Subcutaneous abdominal adipose tissue (tissue), 5 donors: ENCODE data around the gene OR10V1.
A peak's percentile ranks its signal among the peaks of the same experiment; 100 is the strongest.

Experiments used
- H3K27ac ChIP-seq: one replicate; pipeline ENCODE4 v1.7.0; 2013; ENCODE audit warnings: low read depth, mild to moderate bottlenecking, inconsistent platforms, low read length, moderate library complexity
- H3K27me3 ChIP-seq, 5 donors: one replicate each; pipeline ENCODE4 v1.7.0; 2013; ENCODE audit warnings: low read length in 5 of 5, inconsistent platforms in 1 of 5; ENCODE audit not compliant: control insufficient read depth in 5 of 5, insufficient read depth in 4 of 5
- H3K36me3 ChIP-seq, 5 donors: one replicate each; pipeline ENCODE4 v1.7.0; 2013; ENCODE audit warnings: low read length in 5 of 5; ENCODE audit not compliant: control insufficient read depth in 5 of 5, insufficient read depth in 5 of 5
- H3K4me1 ChIP-seq, 5 donors: one replicate each; pipeline ENCODE4 v1.7.0; 2013; ENCODE audit warnings: low read length in 5 of 5, mild to moderate bottlenecking in 3 of 5, moderate library complexity in 1 of 5; ENCODE audit not compliant: control insufficient read depth in 5 of 5, insufficient read depth in 5 of 5
- H3K4me3 ChIP-seq, 5 donors: one replicate each; pipeline ENCODE4 v1.7.0; 2013; ENCODE audit warnings: low read length in 5 of 5, low read depth in 1 of 5
- H3K9ac ChIP-seq, 5 donors: one replicate each; pipeline ENCODE4 v1.7.0; 2013; ENCODE audit warnings: low read length in 5 of 5, mild to moderate bottlenecking in 4 of 5, moderate library complexity in 3 of 5
- H3K9me3 ChIP-seq, 5 donors: one replicate each; pipeline ENCODE4 v1.7.0; 2013; ENCODE audit warnings: low read length in 5 of 5; ENCODE audit not compliant: control insufficient read depth in 5 of 5
- donor health status: healthy.
- donor health status: healthy.
- donor health status: healthy.
- donor health status: healthy.
- donor health status: healthy.

The OR10V1 gene

GRCh38 chr11:59671471-59671870, 42.2 kb downstream of the OR10V1 start:
- H3K4me3 ChIP-seq: no peak overlapping the region
- no peaks in the 10 kb centered on the region for H3K9me3 ChIP-seq
- H3K27ac ChIP-seq: no peak overlapping the region
- H3K9ac ChIP-seq: no peak overlapping the region
- peaks cover 0 to 3% (median 1%) of the 10 kb centered on the region in 5 donors for H3K36me3 ChIP-seq
- no peaks in the 10 kb centered on the region for H3K27me3 ChIP-seq
- peaks cover 5 to 34% (median 32%) of the 10 kb centered on the region in 5 donors for H3K4me1 ChIP-seq

GRCh38 chr11:59669611-59670009, 44.0 kb downstream of the OR10V1 start:
- Histone ChIP-seq H3K36me3 (peaks cover 4 to 18% (median 12%) of the 10 kb centered on the region in 5 donors), H3K4me1 (peaks cover 5 to 35% (median 33%) of the 10 kb centered on the region in 5 donors), H3K27me3 (no peaks in the 10 kb centered on the region), H3K9ac (peak overlapping the region; percentile 85 to 98 (median 92)), H3K9me3 (no peaks in the 10 kb centered on the region), H3K27ac (peak overlapping the region; percentile 99), H3K4me3 (peak overlapping the region; percentile 74 to 92 (median 86))

GRCh38 chr11:59668950-59669610, 44.6 kb downstream of the OR10V1 start, which contains the start of gene PATL1:
PATL1 (minus strand) TSS chr11:59669037; CDS start chr11:59668895, 142 bp downstream.
- H3K27ac ChIP-seq: peak within 1 kb of the TSS; percentile 99
- peaks cover 4 to 23% (median 17%) of the 10 kb centered on the region in 5 donors for H3K36me3 ChIP-seq
- H3K4me1 ChIP-seq: peaks cover 5 to 35% (median 29%) of the 10 kb centered on the region in 5 donors
- H3K9ac ChIP-seq: peak within 1 kb of the TSS; percentile 85 to 98 (median 92)
- H3K4me3 ChIP-seq: peak within 1 kb of the TSS; percentile 74 to 92 (median 86)
- H3K9me3 ChIP-seq: no peaks in the 10 kb centered on the region
- no peaks in the 10 kb centered on the region for H3K27me3 ChIP-seq

GRCh38 chr11:59668188-59668949, 45.3 kb downstream of the OR10V1 start:
- Histone ChIP-seq H3K4me3 (peak overlapping the region; percentile 72 to 91 (median 83)), H3K9ac (peak overlapping the region; percentile 68 to 80 (median 78)), H3K9me3 (no peaks in the 10 kb centered on the region), H3K27ac (peak overlapping the region; percentile 99), H3K4me1 (peaks cover 5 to 38% (median 29%) of the 10 kb centered on the region in 5 donors), H3K27me3 (no peaks in the 10 kb centered on the region), H3K36me3 (peaks cover 6 to 30% (median 22%) of the 10 kb centered on the region in 5 donors)

- Histone ChIP-seq H3K27me3 (no peaks in the 10 kb centered on the region), H3K9ac (peak overlapping the region; percentile 39 to 80 (median 78)), H3K9me3 (no peaks in the 10 kb centered on the region), H3K4me1 (peaks cover 5 to 38% (median 29%) of the 10 kb centered on the region in 5 donors), H3K4me3 (peak overlapping the region; percentile 72 to 91 (median 83)), H3K36me3 (peaks cover 8 to 32% (median 25%) of the 10 kb centered on the region in 5 donors), H3K27ac (peak overlapping the region; percentile 99)
These were observed 45.8 kb downstream of the OR10V1 start for GRCh38 chr11:59667812-59668187.

- Histone ChIP-seq H3K4me3 (peak overlapping the region in 2 of 5 donors; percentile 72 to 88), H3K36me3 (peaks cover 9 to 36% (median 33%) of the 10 kb centered on the region in 5 donors), H3K9me3 (no peaks in the 10 kb centered on the region), H3K27me3 (no peaks in the 10 kb centered on the region), H3K4me1 (peaks cover 5 to 38% (median 29%) of the 10 kb centered on the region in 5 donors), H3K9ac (peak overlapping the region in 2 of 5 donors; percentile 78 to 80), H3K27ac (peak overlapping the region; percentile 99)
These were observed 46.7 kb downstream of the OR10V1 start for GRCh38 chr11:59666969-59667368.
